Osteocyte (in vitro differentiated cells): ENCODE results near the gene DBT. TPM values are rescaled to one million over a fixed set of nuclear protein-coding genes. Genes with fewer than 3 reads are reported as not detected.

ENCODE experiments used
- DNase-seq: peaks from one replicate; pipeline ENCODE4 v3.0.0; 2021; ENCODE audit warnings: mixed read lengths; ENCODE audit not compliant: unreplicated experiment; ENCODE audit errors: extremely low spot score
- H3K27ac Mint-ChIP-seq: one replicate; pipeline ENCODE4 v1.8.0; 2021; ENCODE audit warnings: mild to moderate bottlenecking, mixed read lengths; ENCODE audit not compliant: unreplicated experiment
- H3K27me3 Mint-ChIP-seq: one replicate; pipeline ENCODE4 v1.8.0; 2021; ENCODE audit warnings: mixed read lengths; ENCODE audit not compliant: unreplicated experiment
- H3K36me3 Mint-ChIP-seq: one replicate; pipeline ENCODE4 v1.8.0; 2021; ENCODE audit warnings: mixed read lengths; ENCODE audit not compliant: unreplicated experiment
- H3K4me1 Mint-ChIP-seq: one replicate; pipeline ENCODE4 v1.8.0; 2021; ENCODE audit warnings: mixed read lengths; ENCODE audit not compliant: unreplicated experiment
- H3K4me3 Mint-ChIP-seq: one replicate; pipeline ENCODE4 v1.8.0; 2021; ENCODE audit warnings: mild to moderate bottlenecking, moderate library complexity, mixed read lengths; ENCODE audit not compliant: unreplicated experiment
- H3K9me3 Mint-ChIP-seq: one replicate; pipeline ENCODE4 v1.8.0; 2021; ENCODE audit warnings: mixed read lengths; ENCODE audit not compliant: unreplicated experiment
- CTCF ChIP-seq: fragments of 200-600 bp; sonication (generic); IDR thresholded peaks from 2 replicates; pipeline ENCODE4 v1.5.0; 2021; ENCODE audit warnings: antibody characterized with exemption, mild to moderate bottlenecking, moderate library complexity
- total RNA-seq: library from RNA; stranded (reverse); gene quantifications from 2 replicates; pipeline ENCODE4 v1.2.1, GENCODE V29; 2021

DBT gene
- total RNA-seq, 1 donor from 2014 or later, result 13.0 TPM

GRCh38 chr1:100290291-100290690 is 40.7 kb upstream of the DBT start:
- peaks cover 39% of the 10 kb centered on the region for H3K36me3 Mint-ChIP-seq
- TF ChIP-seq CTCF, result no peak
- no peak for DNase-seq
- no peaks in the 10 kb centered on the region for H3K27me3 Mint-ChIP-seq
- no peaks in the 10 kb centered on the region for H3K9me3 Mint-ChIP-seq
- H3K27ac Mint-ChIP-seq, result no peak overlapping the region
- no peak overlapping the region for H3K4me3 Mint-ChIP-seq
- no peaks in the 10 kb centered on the region for H3K4me1 Mint-ChIP-seq

- H3K36me3 Mint-ChIP-seq, result peaks cover 42% of the 10 kb centered on the region
- no peak for DNase-seq
- H3K4me1 Mint-ChIP-seq, result no peaks in the 10 kb centered on the region
- no peaks in the 10 kb centered on the region for H3K9me3 Mint-ChIP-seq
- no peaks in the 10 kb centered on the region for H3K27me3 Mint-ChIP-seq
- no peak overlapping the region for H3K27ac Mint-ChIP-seq
- no peak for TF ChIP-seq CTCF
- H3K4me3 Mint-ChIP-seq, result no peak overlapping the region
Observed at GRCh38 chr1:100287162-100287561, 37.5 kb upstream of the DBT start.

GRCh38 chr1:100284591-100284990 is 35.0 kb upstream of the DBT start:
- Mint-ChIP-seq H3K27me3 (no peaks in the 10 kb centered on the region), H3K4me1 (no peaks in the 10 kb centered on the region), H3K36me3 (peaks cover 40% of the 10 kb centered on the region), H3K9me3 (no peaks in the 10 kb centered on the region), H3K4me3 (no peak overlapping the region), H3K27ac (no peak overlapping the region)
- DNase-seq, result no peak
- TF ChIP-seq CTCF, result no peak

- Mint-ChIP-seq H3K36me3 (peaks cover 47% of the 10 kb centered on the region), H3K4me3 (no peak overlapping the region), H3K9me3 (no peaks in the 10 kb centered on the region), H3K4me1 (no peaks in the 10 kb centered on the region), H3K27me3 (no peaks in the 10 kb centered on the region), H3K27ac (no peak overlapping the region)
- DNase-seq, result no peak
- no peak for TF ChIP-seq CTCF
Observed at GRCh38 chr1:100279954-100280682, 30.5 kb upstream of the DBT start.

- H3K27me3 Mint-ChIP-seq, result no peaks in the 10 kb centered on the region
- H3K4me3 Mint-ChIP-seq, result no peak overlapping the region
- H3K36me3 Mint-ChIP-seq, result peaks cover 48% of the 10 kb centered on the region
- no peak overlapping the region for H3K27ac Mint-ChIP-seq
- no peak for TF ChIP-seq CTCF
- H3K4me1 Mint-ChIP-seq, result no peaks in the 10 kb centered on the region
- no peak for DNase-seq
- H3K9me3 Mint-ChIP-seq, result no peaks in the 10 kb centered on the region
Observed at GRCh38 chr1:100279358-100279923, 29.8 kb upstream of the DBT start.
